Activated B cell treated with CpG ODN at 0.5 μM for 24 hours (primary cell): ENCODE measurements around the gene ZNF277. TPM values are rescaled to one million over a fixed set of nuclear protein-coding genes. Genes with fewer than 3 reads are reported as not detected.

Experiments
- ATAC-seq: fragments of 200-7000 bp; cut with Tn5 transposase; one replicate; pipeline ENCODE4 v1.10.0; 2021; ENCODE audit warnings: low read depth, mild to moderate bottlenecking, moderate library complexity
- CTCF ChIA-PET: fragments of 350-600 bp; sonication (Branson Sonifier 250); formaldehyde crosslinking; loops from one replicate; lab custom pipeline; 2021; ENCODE audit warnings: antibody characterized with exemption; lab: Charles Lee
- POLR2A ChIA-PET: fragments of 350-600 bp; sonication (Branson Sonifier 250); formaldehyde crosslinking; loops from one replicate; lab custom pipeline; 2021; ENCODE audit warnings: antibody characterized with exemption; lab: Charles Lee
- DNase-seq: peaks from one replicate; pipeline ENCODE4 v3.0.0; 2022
- H3K27ac Mint-ChIP-seq: one replicate; pipeline ENCODE4 v1.8.0; 2020; ENCODE audit warnings: mixed read lengths
- H3K27me3 Mint-ChIP-seq: one replicate; pipeline ENCODE4 v1.8.0; 2021; ENCODE audit warnings: mixed read lengths
- H3K36me3 Mint-ChIP-seq: one replicate; pipeline ENCODE4 v1.8.0; 2021; ENCODE audit warnings: low read depth, mixed read lengths
- H3K4me1 Mint-ChIP-seq: one replicate; pipeline ENCODE4 v1.8.0; 2021; ENCODE audit warnings: mixed read lengths
- H3K4me3 Mint-ChIP-seq: one replicate; pipeline ENCODE4 v1.8.0; 2020; ENCODE audit warnings: mild to moderate bottlenecking, mixed read lengths
- H3K9me3 Mint-ChIP-seq: one replicate; pipeline ENCODE4 v1.8.0; 2020; ENCODE audit warnings: mixed read lengths
- intact Hi-C: fragments of 100-400 bp; cut with micrococcal nuclease; formaldehyde crosslinking; loops from one replicate; pipeline ENCODE4 v1.15.1; 2024
- total RNA-seq: library from RNA; stranded (reverse); gene quantifications from 2 replicates; pipeline ENCODE4 v1.2.3, GENCODE V29; 2022
- TF ChIP-seq, protein P1 (sequence below): fragments of 200-600 bp; IDR thresholded peaks from one replicate; pipeline ENCODE4 v1.8.0; 2022; ENCODE audit warnings: antibody characterized with exemption, mild to moderate bottlenecking

The ZNF277 gene
- total RNA-seq, 1 donor from 2014 or later: 12.6 TPM

DNA sequence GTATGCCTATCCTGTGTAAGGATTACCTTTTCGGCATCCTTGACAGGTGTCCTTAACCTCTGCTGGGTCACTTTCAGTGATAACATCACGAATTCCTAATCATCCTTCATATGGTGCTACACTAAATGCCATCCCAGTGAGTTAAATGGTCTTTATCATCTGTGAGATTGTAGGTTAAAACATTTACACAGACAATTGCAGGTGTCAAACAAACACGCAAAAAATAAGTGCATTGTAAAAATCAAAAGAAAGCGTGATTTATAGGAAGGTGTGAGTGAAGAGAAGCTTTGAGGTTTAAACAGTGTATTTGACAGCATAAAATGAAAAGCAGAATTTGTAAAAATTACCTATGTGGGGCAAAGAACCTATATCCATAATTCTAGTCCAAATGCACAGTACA lies 132.3 kb downstream of the ZNF277 start:
- no peaks in the 10 kb centered on the region for H3K4me1 Mint-ChIP-seq
- POLR2A ChIA-PET: no interaction called here
- no peak overlapping the region for H3K4me3 Mint-ChIP-seq
- H3K27ac Mint-ChIP-seq: no peak overlapping the region
- CTCF ChIA-PET: no interaction called here
- intact Hi-C loops: no loop called here
- H3K36me3 Mint-ChIP-seq: peaks cover 76% of the 10 kb centered on the region
- no peaks in the 10 kb centered on the region for H3K27me3 Mint-ChIP-seq
- TF ChIP-seq, protein P1, sequence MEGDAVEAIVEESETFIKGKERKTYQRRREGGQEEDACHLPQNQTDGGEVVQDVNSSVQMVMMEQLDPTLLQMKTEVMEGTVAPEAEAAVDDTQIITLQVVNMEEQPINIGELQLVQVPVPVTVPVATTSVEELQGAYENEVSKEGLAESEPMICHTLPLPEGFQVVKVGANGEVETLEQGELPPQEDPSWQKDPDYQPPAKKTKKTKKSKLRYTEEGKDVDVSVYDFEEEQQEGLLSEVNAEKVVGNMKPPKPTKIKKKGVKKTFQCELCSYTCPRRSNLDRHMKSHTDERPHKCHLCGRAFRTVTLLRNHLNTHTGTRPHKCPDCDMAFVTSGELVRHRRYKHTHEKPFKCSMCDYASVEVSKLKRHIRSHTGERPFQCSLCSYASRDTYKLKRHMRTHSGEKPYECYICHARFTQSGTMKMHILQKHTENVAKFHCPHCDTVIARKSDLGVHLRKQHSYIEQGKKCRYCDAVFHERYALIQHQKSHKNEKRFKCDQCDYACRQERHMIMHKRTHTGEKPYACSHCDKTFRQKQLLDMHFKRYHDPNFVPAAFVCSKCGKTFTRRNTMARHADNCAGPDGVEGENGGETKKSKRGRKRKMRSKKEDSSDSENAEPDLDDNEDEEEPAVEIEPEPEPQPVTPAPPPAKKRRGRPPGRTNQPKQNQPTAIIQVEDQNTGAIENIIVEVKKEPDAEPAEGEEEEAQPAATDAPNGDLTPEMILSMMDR: no peak
- no peak for ATAC-seq
- no peaks in the 10 kb centered on the region for H3K9me3 Mint-ChIP-seq
- DNase-seq: no peak

DNA sequence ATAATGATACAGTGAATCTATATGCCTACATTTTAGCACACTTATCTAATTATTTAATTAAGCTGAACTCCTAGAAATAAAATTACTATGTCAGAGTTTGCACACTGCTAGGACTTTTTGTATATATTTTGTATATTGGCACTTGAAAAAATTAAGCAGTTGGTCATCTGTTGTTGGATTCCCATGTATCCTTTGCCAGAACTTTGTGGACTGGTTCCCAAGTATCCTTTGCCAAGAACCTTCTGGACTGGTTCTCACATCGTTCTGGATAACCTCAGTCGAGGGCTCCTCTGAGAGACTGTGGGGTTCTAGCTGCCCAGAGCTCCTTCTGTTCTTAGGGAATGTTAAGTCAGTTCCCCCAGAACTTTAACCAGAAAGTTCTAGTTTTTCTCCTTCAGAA lies 135.0 kb downstream of the ZNF277 start:
- CTCF ChIA-PET: no interaction called here
- H3K4me3 Mint-ChIP-seq: no peak overlapping the region
- no peaks in the 10 kb centered on the region for H3K4me1 Mint-ChIP-seq
- ATAC-seq: no peak
- intact Hi-C loops: no loop called here
- POLR2A ChIA-PET: no interaction called here
- no peak overlapping the region for H3K27ac Mint-ChIP-seq
- H3K27me3 Mint-ChIP-seq: no peaks in the 10 kb centered on the region
- no peaks in the 10 kb centered on the region for H3K9me3 Mint-ChIP-seq
- TF ChIP-seq, protein P1: no peak
- peaks cover 68% of the 10 kb centered on the region for H3K36me3 Mint-ChIP-seq
- DNase-seq: no peak

DNA sequence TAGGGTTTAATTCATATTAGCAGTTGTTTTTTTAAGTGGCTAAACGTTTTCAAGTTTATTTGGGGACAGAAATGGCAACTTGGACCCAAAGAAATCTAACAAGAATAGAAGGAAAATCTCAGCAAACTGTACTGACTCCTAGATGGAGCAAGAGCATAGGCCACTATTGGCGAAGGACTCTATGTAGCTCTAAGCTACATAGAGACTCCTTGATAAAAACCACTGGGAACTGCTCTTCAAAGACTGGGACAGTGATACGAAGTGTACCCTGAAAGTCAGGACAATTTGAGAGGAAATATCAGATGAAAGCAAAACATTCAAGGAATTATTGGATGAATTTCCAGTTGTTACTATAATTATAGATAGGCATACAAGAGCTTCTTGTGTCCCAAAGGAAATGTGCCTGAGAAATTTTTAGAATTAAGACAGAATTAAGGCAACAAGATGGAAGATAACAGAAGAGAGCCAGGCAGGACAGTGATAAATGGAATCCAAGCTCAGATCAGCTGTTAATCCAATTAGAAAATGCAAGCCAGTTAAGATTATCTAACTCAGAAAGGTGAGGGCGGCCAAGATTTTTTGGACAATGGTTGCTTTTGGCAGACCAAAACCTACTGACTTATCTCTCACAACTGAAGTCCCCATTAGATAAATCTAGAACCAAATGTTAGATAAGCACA lies 140.0 kb downstream of the ZNF277 start:
- Mint-ChIP-seq H3K36me3 (peaks cover 30% of the 10 kb centered on the region), H3K4me3 (no peak overlapping the region), H3K27ac (no peak overlapping the region), H3K9me3 (no peaks in the 10 kb centered on the region), H3K4me1 (no peaks in the 10 kb centered on the region), H3K27me3 (no peaks in the 10 kb centered on the region)
- CTCF ChIA-PET: no interaction called here
- POLR2A ChIA-PET: no interaction called here
- TF ChIP-seq, protein P1: no peak
- DNase-seq: no peak
- ATAC-seq: no peak
- intact Hi-C loops: no loop called here

DNA sequence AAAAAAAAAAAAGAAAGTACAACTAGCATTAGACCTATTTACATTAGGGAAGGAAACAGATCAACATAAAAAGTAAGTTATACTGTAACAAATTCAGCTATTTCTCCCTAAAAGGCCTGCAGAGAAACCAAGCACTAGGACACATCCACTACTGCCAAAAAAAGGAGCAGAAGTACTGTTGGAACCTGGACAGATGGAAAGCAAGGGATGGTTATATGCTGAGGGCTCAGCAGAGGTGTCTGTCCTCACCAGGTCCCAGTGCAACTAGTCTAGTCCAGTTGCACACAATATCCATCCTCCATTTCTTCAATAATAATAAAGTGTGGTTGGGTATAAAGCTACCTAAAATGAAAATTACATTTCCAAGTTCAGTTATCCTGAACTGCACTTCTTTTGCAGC lies 140.6 kb downstream of the ZNF277 start:
- H3K9me3 Mint-ChIP-seq: no peaks in the 10 kb centered on the region
- intact Hi-C loops: no loop called here
- no peak for ATAC-seq
- DNase-seq: no peak
- TF ChIP-seq, protein P1: no peak
- H3K36me3 Mint-ChIP-seq: peaks cover 27% of the 10 kb centered on the region
- no peak overlapping the region for H3K27ac Mint-ChIP-seq
- ChIA-PET CTCF (no interaction called here), POLR2A (no interaction called here)
- H3K4me3 Mint-ChIP-seq: no peak overlapping the region
- H3K4me1 Mint-ChIP-seq: no peaks in the 10 kb centered on the region
- H3K27me3 Mint-ChIP-seq: no peaks in the 10 kb centered on the region

DNA sequence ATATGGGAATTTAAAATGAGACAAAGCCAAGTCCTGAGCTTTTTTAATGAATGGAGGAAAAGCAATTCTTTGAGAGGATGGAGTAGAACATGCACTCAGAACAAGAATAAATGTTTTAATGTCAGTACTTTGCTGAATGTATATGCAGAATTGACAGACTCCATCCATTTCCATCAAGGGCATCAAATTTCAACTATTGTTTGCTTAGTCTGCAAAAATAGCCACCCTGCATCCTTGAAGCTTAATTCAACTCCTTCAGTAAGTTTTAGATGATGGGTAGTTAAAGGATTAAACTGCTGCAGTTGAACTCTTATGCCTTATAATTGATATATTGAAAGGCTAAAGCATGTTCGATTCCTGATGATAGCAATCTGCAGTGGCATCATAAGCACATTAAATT lies 144.1 kb downstream of the ZNF277 start:
- DNase-seq (no peak), ATAC-seq (no peak)
- intact Hi-C loops: no loop called here
- ChIA-PET CTCF (no interaction called here), POLR2A (no interaction called here)
- Mint-ChIP-seq H3K9me3 (no peaks in the 10 kb centered on the region), H3K36me3 (peaks cover 1% of the 10 kb centered on the region), H3K27ac (no peak overlapping the region), H3K4me3 (no peak overlapping the region), H3K27me3 (no peaks in the 10 kb centered on the region), H3K4me1 (no peaks in the 10 kb centered on the region)
- TF ChIP-seq, protein P1: no peak
